Astrocyte (in vitro differentiated cells and primary cell): ENCODE results near the gene TWNK.

ENCODE experiments used
- EZH2 ChIP-seq: IDR thresholded peaks from 2 replicates; pipeline ENCODE4 v1.6.1; 2012; ENCODE audit warnings: mild to moderate bottlenecking, low read length, inconsistent platforms; ENCODE audit not compliant: insufficient read depth
- TF ChIP-seq, protein P1 (sequence below): IDR thresholded peaks from 2 replicates; pipeline ENCODE4 v1.5.1; 2011; ENCODE audit warnings: low read depth, mild to moderate bottlenecking, inconsistent platforms, low read length, moderate library complexity; ENCODE audit not compliant: insufficient read depth

DNA sequence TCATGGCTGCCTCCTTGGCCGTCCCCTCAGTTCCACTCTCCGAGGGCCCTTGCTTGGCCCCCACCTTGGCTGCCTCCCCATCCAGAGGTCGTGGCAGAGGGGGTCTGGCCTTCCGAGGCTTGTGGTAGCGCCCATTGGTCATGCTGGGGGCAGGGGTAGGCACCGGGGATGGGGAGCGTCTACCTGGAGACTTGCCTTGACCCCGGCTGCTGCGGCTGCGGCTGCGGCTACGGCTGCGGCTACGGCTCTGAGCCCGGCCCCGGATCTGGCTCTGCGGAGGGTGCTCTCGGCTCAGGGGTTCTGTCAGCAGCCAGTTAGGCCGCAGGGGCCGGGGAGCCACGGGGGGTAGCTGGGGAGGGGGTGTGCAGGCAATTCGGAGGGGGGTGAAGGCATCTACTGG, 23.0 kb downstream of the TWNK start:
- TF ChIP-seq, protein P1, sequence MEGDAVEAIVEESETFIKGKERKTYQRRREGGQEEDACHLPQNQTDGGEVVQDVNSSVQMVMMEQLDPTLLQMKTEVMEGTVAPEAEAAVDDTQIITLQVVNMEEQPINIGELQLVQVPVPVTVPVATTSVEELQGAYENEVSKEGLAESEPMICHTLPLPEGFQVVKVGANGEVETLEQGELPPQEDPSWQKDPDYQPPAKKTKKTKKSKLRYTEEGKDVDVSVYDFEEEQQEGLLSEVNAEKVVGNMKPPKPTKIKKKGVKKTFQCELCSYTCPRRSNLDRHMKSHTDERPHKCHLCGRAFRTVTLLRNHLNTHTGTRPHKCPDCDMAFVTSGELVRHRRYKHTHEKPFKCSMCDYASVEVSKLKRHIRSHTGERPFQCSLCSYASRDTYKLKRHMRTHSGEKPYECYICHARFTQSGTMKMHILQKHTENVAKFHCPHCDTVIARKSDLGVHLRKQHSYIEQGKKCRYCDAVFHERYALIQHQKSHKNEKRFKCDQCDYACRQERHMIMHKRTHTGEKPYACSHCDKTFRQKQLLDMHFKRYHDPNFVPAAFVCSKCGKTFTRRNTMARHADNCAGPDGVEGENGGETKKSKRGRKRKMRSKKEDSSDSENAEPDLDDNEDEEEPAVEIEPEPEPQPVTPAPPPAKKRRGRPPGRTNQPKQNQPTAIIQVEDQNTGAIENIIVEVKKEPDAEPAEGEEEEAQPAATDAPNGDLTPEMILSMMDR: no peak
- no peak for TF ChIP-seq EZH2
